GM23338 (cell line): ENCODE data around the gene CDH4. TPM values are rescaled to one million over a fixed set of nuclear protein-coding genes. Genes with fewer than 3 reads are reported as not detected.

Source experiments
- ATAC-seq: fragments of 200-7000 bp; cut with Tn5 transposase; 3 replicates; pipeline ENCODE4 v1.9.1; 2020
- DNase-seq: peaks from one replicate; pipeline ENCODE4 v3.0.0-alpha.2; 2015; ENCODE audit warnings: low spot score
- H2AFZ ChIP-seq: fragments of 200-600 bp; sonication (generic); 2 replicates; pipeline ENCODE4 v1.8.0; 2016; ENCODE audit warnings: antibody characterized with exemption, mild to moderate bottlenecking, moderate library complexity
- H3F3A ChIP-seq: fragments of 200-600 bp; sonication (generic); replicated peaks from 2 replicates; pipeline ENCODE4 v1.8.0; 2017; ENCODE audit warnings: antibody characterized with exemption, mixed run types, low read depth
- H3K27ac ChIP-seq: fragments of 200-600 bp; sonication (generic); 2 replicates; pipeline ENCODE4 v1.6.1; 2016; ENCODE audit warnings: low read depth
- H3K27me3 ChIP-seq: fragments of 200-600 bp; sonication (generic); 2 replicates; pipeline ENCODE4 v1.8.0; 2016; ENCODE audit warnings: mild to moderate bottlenecking, mixed run types, moderate library complexity; ENCODE audit not compliant: insufficient read depth
- H3K36me3 ChIP-seq: fragments of 200-600 bp; sonication (generic); 2 replicates; pipeline ENCODE4 v1.8.0; 2016; ENCODE audit warnings: mild to moderate bottlenecking; ENCODE audit not compliant: insufficient read depth
- H3K4me1 ChIP-seq: fragments of 200-600 bp; sonication (generic); 2 replicates; pipeline ENCODE4 v1.8.0; 2016; ENCODE audit warnings: mild to moderate bottlenecking, moderate library complexity; ENCODE audit not compliant: insufficient read depth
- H3K4me2 ChIP-seq: fragments of 200-600 bp; sonication (generic); 2 replicates; pipeline ENCODE4 v1.7.1; 2017; ENCODE audit warnings: mixed run types
- H3K4me3 ChIP-seq: fragments of 200-600 bp; sonication (generic); 2 replicates; pipeline ENCODE4 v1.6.1; 2016; ENCODE audit warnings: mixed run types
- H3K79me2 ChIP-seq: fragments of 200-600 bp; sonication (generic); replicated peaks from 2 replicates; pipeline ENCODE4 v1.8.0; 2017; ENCODE audit warnings: mild to moderate bottlenecking; ENCODE audit not compliant: insufficient read depth
- H3K9me2 ChIP-seq: fragments of 200-600 bp; sonication (generic); 2 replicates; pipeline ENCODE4 v1.8.0; 2017; ENCODE audit not compliant: insufficient read depth
- H4K20me1 ChIP-seq: fragments of 200-600 bp; sonication (generic); replicated peaks from 2 replicates; pipeline ENCODE4 v1.8.0; 2017; ENCODE audit warnings: mild to moderate bottlenecking; ENCODE audit not compliant: insufficient read depth
- H3K27ac Mint-ChIP-seq: 2 replicates; pipeline ENCODE4 v1.8.0; 2020; ENCODE audit warnings: inconsistent platforms, mild to moderate bottlenecking, moderate library complexity, mixed read lengths
- H3K27me3 Mint-ChIP-seq: 3 replicates; pipeline ENCODE4 v1.8.0; 2022; ENCODE audit warnings: low read depth, mild to moderate bottlenecking, moderate library complexity, mixed read lengths, inconsistent platforms; ENCODE audit not compliant: insufficient read depth, poor library complexity
- H3K36me3 Mint-ChIP-seq: 3 replicates; pipeline ENCODE4 v1.8.0; 2021; ENCODE audit warnings: low read depth, mild to moderate bottlenecking, inconsistent platforms, moderate library complexity, mixed read lengths
- H3K4me1 Mint-ChIP-seq: 3 replicates; pipeline ENCODE4 v1.8.0; 2020; ENCODE audit warnings: mild to moderate bottlenecking, inconsistent platforms, mixed read lengths
- H3K4me3 Mint-ChIP-seq: 3 replicates; pipeline ENCODE4 v1.8.0; 2021; ENCODE audit warnings: moderate library complexity, mild to moderate bottlenecking, inconsistent platforms, mixed read lengths
- H3K9me3 Mint-ChIP-seq: 3 replicates; pipeline ENCODE4 v1.8.0; 2020; ENCODE audit warnings: moderate library complexity, mild to moderate bottlenecking, inconsistent platforms, mixed read lengths
- CREB1 ChIP-seq: fragments of 250-450 bp; sonication (Bioruptor Pico); IDR thresholded peaks from 2 replicates; pipeline ENCODE4 v1.5.0; 2020; ENCODE audit warnings: low read depth, mild to moderate bottlenecking, moderate library complexity
- CTCF ChIP-seq, 2 experiments: fragments of 200-600 bp in 1 of 2; sonication (generic) in 1 of 2; conservative IDR thresholded peaks; 2 replicates each; pipeline versions ENCODE4 v1.5.1 to v1.6.1; 2016 to 2017; ENCODE audit warnings: antibody characterized with exemption in 2 of 2, low read depth in 2 of 2, mild to moderate bottlenecking in 2 of 2, moderate library complexity in 1 of 2
- ETS1 ChIP-seq: IDR thresholded peaks from 2 replicates; pipeline ENCODE4 v1.6.1; 2016; ENCODE audit warnings: antibody characterized with exemption
- EZH2 ChIP-seq: fragments of 200-600 bp; sonication (generic); IDR thresholded peaks from one replicate; pipeline ENCODE4 v1.8.0; 2017; ENCODE audit warnings: antibody characterized with exemption, mild to moderate bottlenecking, low read depth; ENCODE audit not compliant: unreplicated experiment
- EZH2phosphoT487 ChIP-seq: fragments of 200-600 bp; sonication (generic); IDR thresholded peaks from one replicate; pipeline ENCODE4 v1.8.1; 2018; ENCODE audit warnings: antibody characterized with exemption; ENCODE audit not compliant: unreplicated experiment
- REST ChIP-seq: IDR thresholded peaks from one replicate; pipeline ENCODE4 v1.6.1; 2018; ENCODE audit warnings: antibody characterized with exemption; ENCODE audit not compliant: unreplicated experiment
- STAT1 ChIP-seq: IDR thresholded peaks from one replicate; pipeline ENCODE4 v1.6.1; 2016; ENCODE audit warnings: antibody characterized with exemption; ENCODE audit not compliant: unreplicated experiment
- ZNF331 ChIP-seq: fragments of 250-450 bp; sonication (Bioruptor Pico); IDR thresholded peaks from 2 replicates; pipeline ENCODE4 v1.5.0; 2020; ENCODE audit warnings: low read depth, mild to moderate bottlenecking, moderate library complexity
- polyA plus RNA-seq: library from polyadenylated mRNA; unstranded; fragments of >200 nt; fragmentation: Nextera tagmentation; extraction: Ambion mirVana; gene quantifications from 2 replicates; pipeline ENCODE4 v1.2.1, GENCODE V29; 2016
- total RNA-seq: library from RNA; depleted of rRNA; stranded (reverse); fragments of >200 nt; shearing (Covaris generic); gene quantifications from 2 replicates; pipeline ENCODE4 v1.2.3, GENCODE V29; 2014

Gene CDH4
- total and polyA plus RNA-seq, 2 experiments from 2014 or later = 1.2 to 4.2 TPM

GRCh38 chr20:61985096-61985495, 733.0 kb downstream of the CDH4 start (continued):
- no peak for TF ChIP-seq EZH2
- TF ChIP-seq EZH2phosphoT487 = no peak
- TF ChIP-seq ZNF331 (CRISPR knock-in tag) = no peak

GRCh38 chr20:61986762-61987321, 734.8 kb downstream of the CDH4 start:
- H3K27me3 ChIP-seq = no peaks in the 10 kb centered on the region
- H3K27me3 Mint-ChIP-seq = peaks cover 11% of the 10 kb centered on the region
- H4K20me1 ChIP-seq = peaks cover 7% of the 10 kb centered on the region
- no peak overlapping the region for H3K4me3 Mint-ChIP-seq
- no peaks in the 10 kb centered on the region for H3K4me1 ChIP-seq
- H3K9me3 Mint-ChIP-seq = peaks cover 13% of the 10 kb centered on the region; the same call in 2 of the 3 replicates
- H3K4me2 ChIP-seq = no peak overlapping the region
- ATAC-seq (no peak), DNase-seq (no peak)
- no peaks in the 10 kb centered on the region for H3K4me1 Mint-ChIP-seq
- H2AFZ ChIP-seq = no peak overlapping the region
- peaks cover 32% of the 10 kb centered on the region for H3K79me2 ChIP-seq
- no peaks in the 10 kb centered on the region for H3K9me2 ChIP-seq
- no peaks in the 10 kb centered on the region for H3F3A ChIP-seq
- H3K36me3 ChIP-seq = peaks cover 6% of the 10 kb centered on the region; the same call in 1 of the 2 replicates
- TF ChIP-seq CTCF (conservative IDR thresholded peaks at IDR 0.05; ENCODE audit: low read depth in 2 of 2) (no peak), ETS1 (no peak), CREB1 (CRISPR knock-in tag) (no peak), REST (no peak), STAT1 (no peak)
- H3K27ac ChIP-seq = no peak overlapping the region
- no peak overlapping the region for H3K27ac Mint-ChIP-seq
- H3K36me3 Mint-ChIP-seq = peaks cover 69% of the 10 kb centered on the region
- H3K4me3 ChIP-seq = no peak overlapping the region
